GM21619 (cell line): ENCODE data around the gene PRR4.

Experiments used
- ATAC-seq: cut with Tn5 transposase; IDR thresholded peaks from one replicate; pipeline ENCODE4 v1.9.1; 2021; ENCODE audit not compliant: unreplicated experiment

PRR4 gene

DNA sequence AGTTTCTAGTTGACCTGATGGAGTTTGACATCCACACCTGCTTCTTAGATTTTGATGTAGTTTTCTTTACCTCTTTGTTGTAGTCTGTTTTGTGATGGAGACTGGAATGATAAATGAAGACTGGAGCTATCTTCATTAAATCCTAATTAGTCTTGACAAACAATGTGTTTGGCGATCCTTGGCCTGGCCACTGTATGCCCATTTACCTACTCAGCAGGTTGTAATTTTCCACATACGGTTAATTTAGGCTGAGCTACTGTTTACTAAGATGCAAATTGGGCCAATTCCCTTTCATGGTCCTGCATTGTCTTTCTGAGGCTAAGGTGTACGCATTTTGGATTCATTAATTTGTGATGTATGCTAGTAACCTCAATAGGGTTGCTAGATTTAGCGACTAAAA, 46.7 kb downstream of the PRR4 start, which contains the start of gene TAS2R7:
Gene TAS2R7 (minus strand): TSS at position 41 of the 400 bp plus-strand sequence. CDS start 57 bp downstream, outside the sequence.
- no peak for ATAC-seq

GRCh38 chr12:10801741-10802140, 47.5 kb downstream of the PRR4 start:
- ATAC-seq: no peak
